GM19438 (cell line): ENCODE results near the gene CHST11.
"Not testable (repeated sequence)": the region's sequence is repeated elsewhere in the genome, so short reads cannot be mapped to it uniquely, and the experiment has no call there.

Experiments used
- ATAC-seq: cut with Tn5 transposase; IDR thresholded peaks from one replicate; pipeline ENCODE4 v1.9.1; 2021; ENCODE audit warnings: low read depth; ENCODE audit not compliant: unreplicated experiment

Gene CHST11

DNA sequence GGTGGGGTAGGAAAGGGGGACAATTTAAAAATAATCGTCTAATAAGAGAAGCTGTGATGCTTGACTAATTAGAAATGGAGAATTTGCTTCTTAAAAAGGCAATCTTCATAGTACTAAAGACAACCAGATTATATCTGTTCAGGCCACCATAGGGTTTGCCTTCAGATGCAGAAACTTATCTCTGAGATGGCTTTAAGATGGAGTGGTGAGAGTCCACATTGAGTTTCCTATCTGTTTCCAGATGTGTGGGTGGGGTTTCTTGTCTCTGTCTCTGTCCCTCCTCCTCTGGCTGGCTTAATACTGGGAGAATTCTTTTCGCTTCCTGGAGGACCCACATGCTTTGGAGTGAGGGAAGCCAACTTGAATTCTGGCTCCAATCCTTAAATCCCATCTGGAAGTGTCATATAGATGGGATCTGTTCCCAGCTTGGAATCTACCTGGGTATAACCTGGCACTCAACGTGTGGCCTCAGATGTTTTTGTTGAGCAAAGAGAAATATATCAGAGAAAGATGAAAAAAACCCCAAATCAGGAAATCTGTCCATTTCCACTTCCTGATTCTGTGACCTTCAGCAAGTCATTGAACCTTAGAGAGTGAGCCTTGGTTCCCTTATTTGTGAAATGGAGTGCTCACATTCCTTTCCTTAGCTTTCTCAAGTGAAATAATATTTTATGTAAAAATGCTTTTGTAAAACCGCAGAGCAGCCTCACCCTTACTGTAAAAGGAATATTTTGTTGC is 66.4 kb downstream of the CHST11 start:
- no peak for ATAC-seq

DNA sequence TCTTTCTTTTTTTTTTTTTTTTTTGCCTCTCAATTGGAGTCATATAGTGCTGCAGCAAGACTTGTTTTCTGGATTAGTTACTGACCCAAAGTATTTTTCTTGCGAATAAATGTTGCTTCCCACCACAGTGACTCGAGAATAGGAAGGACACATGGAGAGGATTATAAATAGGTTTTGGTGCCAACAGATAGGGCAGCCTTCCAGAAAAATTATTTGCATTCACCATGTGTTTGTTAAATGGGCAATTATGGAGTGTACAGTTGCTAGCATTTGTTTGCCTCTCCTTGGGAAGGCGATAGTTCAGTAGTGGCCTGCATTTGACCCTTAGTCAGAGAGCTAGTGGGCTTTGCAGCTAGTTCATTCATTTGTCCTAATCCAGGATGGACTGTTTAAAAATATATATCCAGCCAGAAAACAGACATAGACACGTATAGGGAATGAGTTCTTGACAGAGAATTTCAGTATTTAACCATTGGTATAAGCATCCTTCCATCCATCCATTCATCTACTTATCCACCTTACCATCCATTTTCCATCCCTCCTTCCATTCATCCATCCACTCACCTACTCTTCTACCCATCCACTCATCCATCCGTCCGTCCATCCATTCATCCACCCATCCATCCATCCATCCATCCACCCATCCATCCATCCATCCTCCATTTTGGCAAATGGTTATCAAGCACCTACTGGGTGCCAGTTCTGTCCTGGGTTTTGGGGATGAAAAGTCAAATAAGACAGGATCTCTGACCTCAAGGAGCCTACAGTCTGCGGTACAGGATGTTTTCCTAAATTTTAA is 67.5 kb downstream of the CHST11 start:
- no peak for ATAC-seq

DNA sequence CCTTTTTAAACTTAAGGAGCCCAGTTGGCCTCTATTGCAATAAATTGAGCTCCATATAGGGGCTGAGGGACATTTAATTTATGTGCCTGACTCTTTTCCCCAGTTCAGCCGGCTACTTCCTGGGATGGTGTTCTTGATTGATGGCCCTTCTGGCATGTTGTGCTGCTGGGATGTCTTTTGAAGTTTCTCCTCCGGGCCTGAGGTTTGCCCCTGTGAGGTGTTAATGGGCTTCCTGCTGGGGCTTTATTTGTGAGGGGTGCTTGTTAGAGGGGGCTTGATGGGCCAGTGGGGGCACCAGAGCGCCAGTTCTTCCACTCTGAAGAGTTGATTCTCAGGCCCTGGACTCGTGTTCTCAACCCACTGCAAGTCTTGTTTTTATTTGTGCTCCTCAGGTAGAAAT is 69.6 kb downstream of the CHST11 start:
- ATAC-seq: no peak

DNA sequence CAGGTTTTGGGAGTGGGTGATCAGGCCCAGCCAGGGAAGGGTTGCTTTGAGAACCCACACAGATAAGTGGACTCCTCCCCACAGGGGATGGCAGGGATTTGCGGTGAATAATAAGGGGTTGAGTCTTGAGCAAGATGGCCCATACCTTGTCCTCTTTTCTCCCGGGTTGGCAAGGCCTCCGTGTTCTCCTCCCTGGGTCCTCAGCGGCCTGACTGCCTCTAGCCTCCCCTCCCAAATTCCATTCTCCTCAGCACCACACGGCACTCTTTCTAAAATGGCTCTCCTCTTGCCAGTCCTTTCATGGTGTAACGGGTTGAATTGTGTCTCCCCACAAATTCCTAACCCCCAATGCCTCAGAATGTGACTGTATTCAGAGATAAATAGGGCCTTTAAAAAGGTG is 70.0 kb downstream of the CHST11 start:
- ATAC-seq: no peak

DNA sequence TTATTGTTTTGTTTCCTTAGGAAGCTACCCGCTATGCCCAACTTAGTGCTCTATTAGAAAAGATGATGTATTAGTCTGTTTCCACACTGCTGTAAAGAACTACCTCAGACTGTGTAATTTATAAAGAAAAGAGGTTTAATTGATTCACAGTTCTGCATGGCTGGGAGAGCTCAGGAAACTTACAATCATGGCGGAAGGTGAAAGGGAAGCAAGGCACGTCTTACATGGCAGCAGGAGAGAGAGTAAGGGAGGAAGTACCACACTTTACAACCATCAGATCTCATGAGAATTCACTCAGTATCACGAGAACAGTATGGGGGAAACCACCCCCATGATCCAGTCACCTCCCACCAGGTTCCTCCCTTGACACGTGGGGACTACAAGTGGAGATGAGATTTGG is 70.9 kb downstream of the CHST11 start:
- ATAC-seq: not testable (repeated sequence)

DNA sequence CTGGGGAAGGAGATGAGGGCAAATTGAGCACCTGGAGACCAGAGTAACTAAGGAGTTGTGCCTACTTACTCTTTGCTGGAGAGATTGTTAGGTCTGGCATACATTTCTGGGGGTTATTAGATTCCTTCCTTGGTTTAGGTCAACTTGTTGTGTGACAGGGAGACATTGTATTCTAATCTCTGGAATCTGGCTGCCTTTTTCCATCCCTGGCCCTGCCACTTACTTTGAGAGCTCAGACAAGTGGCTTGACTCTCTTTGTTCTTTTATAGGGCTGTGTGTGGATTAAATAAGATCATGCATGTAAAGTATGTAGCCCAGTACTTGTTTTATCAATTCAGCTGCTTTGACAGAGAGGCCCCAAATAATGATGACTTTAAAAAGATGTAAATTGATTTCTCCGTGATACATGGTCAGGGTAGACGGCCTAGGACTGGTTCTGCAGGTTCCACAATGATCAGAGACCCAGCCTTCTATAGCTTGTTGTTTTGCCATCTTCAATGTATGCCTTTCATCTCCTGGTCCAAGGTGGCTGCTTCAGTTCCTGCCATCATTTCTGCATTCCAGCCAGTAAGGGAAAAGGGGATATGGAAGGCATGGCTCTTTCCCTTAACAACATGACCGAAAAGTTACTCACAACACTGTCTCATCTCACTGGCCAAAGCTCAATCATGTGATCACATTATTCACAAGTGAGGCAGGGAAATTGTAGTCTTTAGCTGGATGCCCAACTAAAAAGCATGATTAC is 72.6 kb downstream of the CHST11 start:
- no peak for ATAC-seq

DNA sequence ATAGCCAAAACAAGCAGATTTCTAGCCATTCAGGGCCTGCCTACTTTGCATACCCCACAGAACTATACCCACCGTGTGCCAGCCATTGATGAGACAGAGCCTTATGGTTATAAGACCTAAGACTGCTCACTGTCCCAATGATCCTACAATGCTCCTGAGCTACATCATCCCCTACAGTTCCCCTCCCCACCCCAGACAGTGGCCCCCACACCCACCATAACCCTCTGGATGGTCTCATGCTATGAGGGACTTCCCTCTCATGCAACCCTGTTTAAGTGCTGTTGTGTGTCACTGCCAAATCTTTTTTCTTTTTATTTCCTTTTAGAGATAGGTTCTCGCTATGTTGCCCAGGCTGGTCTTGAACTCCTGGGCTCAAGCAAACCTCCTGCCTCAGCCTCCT is 75.9 kb downstream of the CHST11 start:
- ATAC-seq: no peak

DNA sequence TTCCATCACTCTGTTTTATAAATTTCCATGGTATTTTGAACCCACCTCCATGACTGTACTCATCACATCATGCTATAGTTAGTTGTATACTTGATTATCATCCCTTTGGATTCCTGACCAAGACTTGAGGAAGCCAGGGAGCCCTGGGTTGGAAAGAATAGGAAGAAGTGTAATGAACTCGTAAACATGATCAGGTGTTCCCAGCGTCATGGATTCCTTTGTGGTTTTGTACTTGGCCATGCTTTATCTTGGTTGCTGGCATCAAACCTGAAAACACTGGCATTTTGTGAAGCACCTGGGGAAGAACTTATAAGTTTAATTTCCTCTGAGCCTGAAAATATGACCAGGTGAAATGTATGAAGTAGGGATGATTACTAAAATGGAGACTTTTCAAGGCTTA is 76.4 kb downstream of the CHST11 start:
- ATAC-seq: no peak

DNA sequence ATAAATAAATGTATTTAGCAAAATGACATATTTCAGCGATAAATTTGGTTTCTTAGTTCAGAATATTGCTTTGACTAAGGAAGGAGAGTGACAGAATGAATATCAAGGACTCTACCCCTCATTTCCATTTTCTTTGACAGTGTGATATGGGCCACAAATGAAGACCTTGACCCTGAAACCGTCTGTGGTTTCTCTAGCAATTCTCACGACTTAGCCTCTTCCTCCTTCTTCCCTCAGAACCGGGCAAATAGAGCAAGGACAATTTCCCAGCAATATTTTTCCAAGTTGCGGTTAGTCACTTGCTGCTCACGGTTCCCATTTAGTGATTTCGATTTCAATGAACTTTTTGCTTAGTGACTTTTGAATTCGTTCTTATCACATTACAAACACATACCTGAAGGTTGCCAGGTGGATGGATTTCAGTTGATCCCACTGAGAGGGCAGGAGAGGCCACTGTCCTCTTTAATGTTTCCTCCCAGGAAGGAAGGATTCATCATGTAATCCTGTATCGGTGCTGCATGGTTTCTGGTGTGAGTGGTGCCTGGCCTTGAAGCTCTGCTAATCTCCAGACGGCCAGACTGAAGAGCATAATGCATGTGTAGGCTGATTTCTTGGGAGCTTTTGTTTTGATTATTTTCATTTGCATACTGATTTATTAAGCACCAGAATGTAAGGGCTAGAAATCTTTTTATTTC is 77.6 kb downstream of the CHST11 start:
- no peak for ATAC-seq

DNA sequence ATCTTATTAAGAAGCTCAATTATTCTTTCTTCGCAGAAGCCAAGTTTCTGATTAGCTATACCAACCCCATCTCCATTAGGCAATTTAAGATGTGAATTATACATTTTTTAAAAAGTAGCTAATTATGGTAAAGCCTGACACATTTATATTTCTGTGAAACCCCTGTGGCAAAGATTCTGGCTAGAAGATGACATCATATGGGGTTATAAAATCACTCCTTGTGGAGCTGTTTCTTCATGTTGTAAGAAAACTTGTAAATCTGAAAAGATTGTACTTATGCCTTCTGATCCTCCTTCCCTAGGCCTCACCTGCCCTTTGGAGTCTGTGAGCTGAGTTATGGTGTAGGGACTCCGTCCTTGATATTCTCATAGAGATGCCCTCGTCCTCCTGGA is 78.1 kb downstream of the CHST11 start:
- no peak for ATAC-seq

DNA sequence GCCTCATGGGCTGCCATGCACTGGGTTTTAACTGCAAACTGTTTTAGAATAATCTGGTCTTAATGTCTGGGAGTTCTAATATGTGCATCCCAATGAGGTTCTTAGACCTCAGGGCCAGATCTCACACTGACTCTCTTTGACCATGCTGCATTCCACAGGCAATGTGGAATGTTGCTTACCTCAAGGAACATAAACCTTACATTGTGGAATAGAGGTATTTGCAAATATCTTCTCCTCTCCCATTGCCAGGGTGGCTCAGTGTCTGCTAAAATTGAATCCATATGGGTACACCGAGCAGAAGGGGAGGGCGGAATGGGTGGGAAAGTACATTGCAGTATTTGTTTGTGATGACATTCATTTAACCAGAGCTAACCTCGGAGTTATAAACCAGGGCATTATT is 78.6 kb downstream of the CHST11 start:
- no peak for ATAC-seq

DNA sequence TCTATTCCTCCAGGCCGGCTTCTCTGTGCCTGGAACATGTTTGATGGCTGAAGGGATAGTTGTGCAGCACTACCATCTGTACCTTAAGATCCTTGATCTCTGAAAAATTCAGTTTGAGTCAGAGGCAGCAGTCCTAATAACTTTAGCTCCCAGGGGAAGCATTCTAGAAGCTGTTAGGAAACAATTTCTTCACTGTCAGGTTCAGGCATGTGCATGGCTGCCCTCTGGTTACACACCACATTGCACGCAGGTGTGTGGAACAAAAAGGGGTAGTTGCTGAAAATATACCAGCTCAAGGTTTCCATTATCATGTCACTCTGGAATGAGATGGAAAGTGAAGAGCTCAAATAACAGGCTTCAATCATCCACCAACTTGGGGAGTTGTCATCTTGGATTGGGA is 80.1 kb downstream of the CHST11 start:
- no peak for ATAC-seq

DNA sequence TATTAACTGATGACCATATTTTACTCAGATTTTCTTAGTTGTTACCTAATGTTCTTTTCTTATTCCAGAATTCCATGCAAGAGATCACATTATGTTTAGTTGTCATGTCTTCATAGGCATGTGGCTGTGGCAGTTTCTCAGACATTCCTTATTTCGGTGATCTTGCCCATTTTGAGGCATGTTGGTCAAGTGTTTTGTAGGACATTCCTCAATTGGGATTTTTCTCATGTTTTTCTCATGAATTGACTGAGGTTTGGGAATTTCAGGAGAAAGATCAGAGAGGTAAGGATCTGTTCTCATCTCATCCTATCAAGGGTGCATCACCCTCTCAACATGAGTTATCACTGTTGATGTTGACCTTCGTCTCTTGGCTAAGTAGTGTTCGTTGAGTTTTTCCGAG is 81.3 kb downstream of the CHST11 start:
- no peak for ATAC-seq

DNA sequence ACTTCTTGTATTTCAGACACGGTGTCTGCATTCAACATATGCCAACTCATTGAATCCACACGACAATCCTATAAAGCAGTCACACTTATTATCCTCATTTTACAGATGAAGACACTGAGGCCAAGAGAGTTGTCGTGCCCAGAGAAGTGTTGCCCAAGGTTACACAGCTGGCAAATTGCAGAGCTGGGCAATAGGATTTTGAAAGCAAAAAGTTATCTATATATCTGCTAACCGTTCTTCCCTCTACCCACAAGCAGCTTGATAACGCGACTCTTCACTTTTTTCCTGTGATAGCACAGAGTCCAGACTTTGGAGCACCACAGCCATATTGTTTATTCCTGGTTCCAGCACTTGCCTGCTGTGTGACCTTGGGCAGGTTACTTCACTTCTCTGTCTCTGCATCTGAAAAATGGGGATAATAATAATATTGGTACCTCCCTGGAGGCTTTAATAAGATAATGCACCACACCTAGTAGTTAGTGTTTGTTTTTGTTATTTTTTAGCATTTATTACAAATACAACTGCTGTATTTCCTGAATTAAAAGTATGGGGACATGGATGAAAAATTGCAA is 82.2 kb downstream of the CHST11 start:
- ATAC-seq: no peak

DNA sequence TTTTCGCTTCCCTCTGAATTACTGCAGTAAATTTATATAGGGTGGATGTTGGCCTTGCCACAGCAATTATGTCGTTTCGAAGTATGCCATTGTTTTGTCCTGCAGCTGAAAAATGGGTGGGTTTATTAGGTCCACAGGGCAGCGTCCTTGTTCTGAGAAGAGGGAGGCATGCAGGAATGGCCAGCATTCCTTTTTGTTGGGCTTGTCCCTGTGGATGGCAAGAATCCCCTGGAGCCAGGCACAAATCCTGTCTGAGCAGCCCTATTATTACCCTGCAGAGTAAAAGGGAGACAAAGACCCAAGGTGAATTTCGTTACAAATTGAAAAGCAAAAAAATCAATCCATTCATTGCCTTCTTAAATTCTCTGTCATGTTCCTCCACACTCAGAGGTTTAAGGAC is 88.1 kb downstream of the CHST11 start:
- no peak for ATAC-seq

DNA sequence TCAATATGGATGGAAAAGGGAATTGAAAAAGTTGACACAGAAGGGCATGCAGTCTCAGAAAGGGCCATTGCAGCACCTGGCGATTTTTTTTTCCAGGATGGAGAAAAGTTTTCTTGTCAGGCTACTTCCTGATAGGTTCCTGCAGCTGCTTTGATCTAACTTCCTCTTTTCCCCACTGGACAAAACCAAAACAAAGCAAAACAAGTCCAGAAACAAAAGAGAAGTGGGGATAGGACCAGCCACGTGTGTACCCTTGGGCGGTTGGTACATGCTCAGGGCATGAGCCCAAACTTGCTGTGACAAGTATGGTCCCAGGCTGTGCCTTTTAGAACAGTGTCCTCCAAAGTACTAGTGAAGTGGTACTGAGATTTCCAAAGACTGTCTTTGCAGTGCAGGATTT is 89.8 kb downstream of the CHST11 start:
- no peak for ATAC-seq

DNA sequence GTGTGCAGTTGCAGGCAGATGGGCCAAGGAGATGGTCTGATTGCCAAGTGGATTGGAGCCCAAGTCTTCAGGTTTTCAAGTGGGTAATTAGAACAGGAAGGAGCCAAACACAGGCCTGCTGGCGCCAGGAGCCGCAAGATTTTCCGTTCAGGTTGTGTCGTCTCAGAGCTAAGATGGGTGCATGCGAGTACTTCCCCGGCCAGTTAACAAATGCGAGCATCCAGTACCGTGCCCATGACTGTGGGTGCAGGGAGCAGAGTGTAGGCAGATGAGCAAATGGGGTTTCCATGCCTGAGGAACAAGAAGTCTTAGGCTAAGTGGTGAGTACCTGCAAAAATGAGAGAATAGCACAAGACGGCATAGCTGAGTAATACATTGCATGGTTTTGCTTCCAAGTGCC is 90.5 kb downstream of the CHST11 start:
- ATAC-seq: no peak

DNA sequence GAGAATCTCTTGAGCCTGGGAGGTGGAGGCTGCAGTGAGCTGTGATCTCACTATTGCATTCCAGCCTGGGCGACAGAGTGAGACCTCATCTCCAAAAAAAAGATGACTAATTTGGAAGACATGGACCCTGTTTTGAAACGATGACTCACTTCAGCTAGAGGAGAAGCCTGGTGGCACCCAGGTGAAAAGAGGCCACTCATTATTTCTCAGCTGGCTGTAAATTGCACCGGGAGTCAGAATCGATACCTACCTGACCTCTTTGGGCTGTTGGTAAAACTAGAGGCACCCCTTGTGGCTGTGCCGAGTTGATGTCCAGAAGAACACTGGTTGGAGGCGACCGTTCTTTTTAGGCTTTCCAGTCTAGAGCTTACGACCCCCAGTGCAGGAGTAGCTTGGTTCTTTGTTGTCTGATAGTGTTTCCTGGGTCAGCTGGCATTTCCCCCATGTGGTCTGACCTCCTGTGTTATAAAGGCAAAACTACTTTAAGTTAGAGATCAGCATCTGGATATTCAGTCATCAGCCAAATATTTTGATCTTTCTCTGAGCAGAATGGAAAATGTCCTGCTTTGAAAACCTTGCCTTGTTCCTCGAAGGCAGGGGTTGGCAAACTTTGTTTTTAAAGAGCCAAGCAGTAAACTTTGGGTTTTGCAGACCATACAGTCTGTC is 93.2 kb downstream of the CHST11 start:
- ATAC-seq: no peak

DNA sequence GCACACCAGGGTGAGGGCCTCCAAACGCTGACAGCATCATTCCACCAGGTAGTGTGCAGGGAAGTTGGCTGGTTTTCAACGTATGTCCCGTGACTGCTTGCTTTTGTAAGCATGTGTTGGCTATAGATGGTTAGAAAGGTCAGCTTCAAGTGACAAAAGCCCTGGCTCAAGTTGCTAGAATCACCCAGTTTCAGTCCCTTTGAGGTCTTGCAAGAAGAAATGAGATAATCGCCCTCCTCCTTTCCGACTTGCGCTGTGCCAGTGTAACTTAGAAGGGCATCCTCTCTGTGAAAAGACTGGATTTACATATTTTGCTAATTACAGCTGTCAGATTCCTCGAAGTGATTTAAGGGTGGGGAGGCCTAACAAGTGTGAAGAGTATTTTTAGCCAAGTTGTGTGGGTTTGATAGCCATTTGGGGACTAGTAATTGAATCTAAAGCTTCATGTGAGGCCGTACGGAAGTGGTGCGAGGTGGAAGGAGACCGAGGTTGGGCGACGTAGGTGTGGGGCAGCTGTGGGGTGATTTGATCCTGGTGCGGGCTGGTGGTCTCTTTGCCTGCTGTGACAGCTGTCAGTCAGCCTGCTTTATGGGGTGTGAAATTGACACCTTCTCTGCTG is 94.7 kb downstream of the CHST11 start:
- ATAC-seq: no peak

DNA sequence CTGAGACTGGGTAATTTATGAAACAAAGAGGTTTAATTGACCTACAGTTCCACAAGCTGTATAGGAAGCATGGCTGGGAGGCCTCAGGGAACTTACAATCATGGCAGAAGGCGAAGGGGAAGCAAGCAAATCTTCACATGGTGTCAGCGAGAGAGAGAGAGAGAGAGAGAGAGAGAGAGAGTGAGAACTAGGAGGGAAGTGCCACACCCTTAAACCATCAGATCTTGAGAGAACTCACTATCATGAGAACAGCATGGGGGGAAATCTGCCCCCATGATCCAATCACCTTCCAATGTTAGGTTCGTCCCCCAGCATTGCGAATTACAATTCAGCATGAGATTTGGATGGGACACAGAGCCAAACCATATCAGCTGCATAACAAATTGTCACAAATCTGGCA is 96.7 kb downstream of the CHST11 start:
- ATAC-seq: no peak
